Measurements from ENCODE around the gene MBNL2. TPM values are rescaled to one million over a fixed set of nuclear protein-coding genes. Genes with fewer than 3 reads are reported as not detected.

Gene MBNL2
- total and polyA plus RNA-seq, 2 donors from 2014 or later: 18.8 to 70.5 TPM

GRCh38 chr13:97434397-97435201 lies 212.5 kb downstream of the MBNL2 start:
- TF ChIP-seq, protein P1, sequence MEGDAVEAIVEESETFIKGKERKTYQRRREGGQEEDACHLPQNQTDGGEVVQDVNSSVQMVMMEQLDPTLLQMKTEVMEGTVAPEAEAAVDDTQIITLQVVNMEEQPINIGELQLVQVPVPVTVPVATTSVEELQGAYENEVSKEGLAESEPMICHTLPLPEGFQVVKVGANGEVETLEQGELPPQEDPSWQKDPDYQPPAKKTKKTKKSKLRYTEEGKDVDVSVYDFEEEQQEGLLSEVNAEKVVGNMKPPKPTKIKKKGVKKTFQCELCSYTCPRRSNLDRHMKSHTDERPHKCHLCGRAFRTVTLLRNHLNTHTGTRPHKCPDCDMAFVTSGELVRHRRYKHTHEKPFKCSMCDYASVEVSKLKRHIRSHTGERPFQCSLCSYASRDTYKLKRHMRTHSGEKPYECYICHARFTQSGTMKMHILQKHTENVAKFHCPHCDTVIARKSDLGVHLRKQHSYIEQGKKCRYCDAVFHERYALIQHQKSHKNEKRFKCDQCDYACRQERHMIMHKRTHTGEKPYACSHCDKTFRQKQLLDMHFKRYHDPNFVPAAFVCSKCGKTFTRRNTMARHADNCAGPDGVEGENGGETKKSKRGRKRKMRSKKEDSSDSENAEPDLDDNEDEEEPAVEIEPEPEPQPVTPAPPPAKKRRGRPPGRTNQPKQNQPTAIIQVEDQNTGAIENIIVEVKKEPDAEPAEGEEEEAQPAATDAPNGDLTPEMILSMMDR (IDR thresholded peaks at IDR 0.05; ENCODE audit: borderline replicate concordance, extremely low read depth, insufficient read depth): no peak
- FAIRE-seq (no peak), DNase-seq (peak; percentile 63 to 87 (median 66))
- Histone ChIP-seq H3K9ac (ENCODE audit: low read length in 3 of 3) (peak overlapping the region; percentile 65 to 87 (median 68)), H3K36me3 (ENCODE audit: control insufficient read depth in 2 of 3, insufficient read depth in 3 of 3, low read length in 3 of 3) (peaks cover 0 to 2% (median 0%) of the 10 kb centered on the region in 3 donors), H3K27me3 (ENCODE audit: control insufficient read depth, insufficient read depth, low read length) (no peaks in the 10 kb centered on the region), H3K27ac (ENCODE audit: low read depth in 2 of 2, low read length in 2 of 2) (peak overlapping the region; percentile 40 to 50), H3K9me3 (ENCODE audit: control insufficient read depth in 2 of 3, insufficient read depth in 1 of 3, low read length in 3 of 3) (no peaks in the 10 kb centered on the region), H3K4me3 (ENCODE audit: low read length in 3 of 3) (peak overlapping the region; percentile 83 to 94 (median 93)), H3K4me1 (ENCODE audit: control insufficient read depth in 2 of 3, insufficient read depth in 2 of 3, low read depth in 1 of 3, low read length in 3 of 3) (peaks cover 3 to 5% (median 4%) of the 10 kb centered on the region in 3 donors)
- intact Hi-C loops (cut with DNase I): no loop called here

GRCh38 chr13:97435323-97435722 lies 213.2 kb downstream of the MBNL2 start:
- no peak overlapping the region for H3K27ac ChIP-seq (ENCODE audit: low read depth in 2 of 2, low read length in 2 of 2)
- intact Hi-C loops (cut with DNase I): no loop called here
- no peaks in the 10 kb centered on the region for H3K27me3 ChIP-seq (ENCODE audit: control insufficient read depth, insufficient read depth, low read length)
- H3K4me3 ChIP-seq (ENCODE audit: low read length in 3 of 3): peak overlapping the region; percentile 83 to 94 (median 93)
- H3K36me3 ChIP-seq (ENCODE audit: control insufficient read depth in 2 of 3, insufficient read depth in 3 of 3, low read length in 3 of 3): peaks cover 0 to 2% (median 0%) of the 10 kb centered on the region in 3 donors
- peaks cover 3 to 5% (median 4%) of the 10 kb centered on the region in 3 donors for H3K4me1 ChIP-seq (ENCODE audit: control insufficient read depth in 2 of 3, insufficient read depth in 2 of 3, low read depth in 1 of 3, low read length in 3 of 3)
- TF ChIP-seq, protein P1 (IDR thresholded peaks at IDR 0.05; ENCODE audit: borderline replicate concordance, extremely low read depth, insufficient read depth): no peak
- H3K9ac ChIP-seq (ENCODE audit: low read length in 3 of 3): peak overlapping the region; percentile 65 to 87 (median 68)
- peak; percentile 19 for FAIRE-seq
- no peaks in the 10 kb centered on the region for H3K9me3 ChIP-seq (ENCODE audit: control insufficient read depth in 2 of 3, insufficient read depth in 1 of 3, low read length in 3 of 3)
- DNase-seq: no peak

- Histone ChIP-seq H3K4me3 (ENCODE audit: low read length in 3 of 3) (peak overlapping the region; percentile 58 to 94 (median 62)), H3K36me3 (ENCODE audit: control insufficient read depth in 2 of 3, insufficient read depth in 3 of 3, low read length in 3 of 3) (peaks cover 0 to 2% (median 0%) of the 10 kb centered on the region in 3 donors), H3K4me1 (ENCODE audit: control insufficient read depth in 2 of 3, insufficient read depth in 2 of 3, low read depth in 1 of 3, low read length in 3 of 3) (peaks cover 3 to 5% (median 4%) of the 10 kb centered on the region in 3 donors), H3K27me3 (ENCODE audit: control insufficient read depth, insufficient read depth, low read length) (no peaks in the 10 kb centered on the region), H3K9me3 (ENCODE audit: control insufficient read depth in 2 of 3, insufficient read depth in 1 of 3, low read length in 3 of 3) (no peaks in the 10 kb centered on the region), H3K27ac (ENCODE audit: low read depth in 2 of 2, low read length in 2 of 2) (no peak overlapping the region), H3K9ac (ENCODE audit: low read length in 3 of 3) (peak overlapping the region in 2 of 3 donors; percentile 14 to 48)
- intact Hi-C loops (cut with DNase I): no loop called here
- DNase-seq (peak in 1 of 5 donors; percentile 33), FAIRE-seq (no peak)
- TF ChIP-seq, protein P1 (IDR thresholded peaks at IDR 0.05; ENCODE audit: borderline replicate concordance, extremely low read depth, insufficient read depth): no peak
These were observed 213.7 kb downstream of the MBNL2 start for GRCh38 chr13:97435794-97436193.

All from kidney (tissue), 14 donors.